HepG2 (cell line): ENCODE data around the gene TMEM165. TPM values are rescaled to one million over a fixed set of nuclear protein-coding genes. Genes with fewer than 3 reads are reported as not detected.
A peak's percentile ranks its signal among the peaks of the same experiment; 100 is the strongest.

Experiments used
- ARNTL ChIP-seq: sonication (generic); formaldehyde crosslinking; IDR thresholded peaks from 2 replicates; pipeline ENCODE4 v1.4.0; 2020; ENCODE audit warnings: mild to moderate bottlenecking, missing genetic modification reagents
- HOXA3 ChIP-seq: sonication (generic); formaldehyde crosslinking; IDR thresholded peaks from 2 replicates; pipeline ENCODE4 v1.5.0; 2020; ENCODE audit warnings: missing genetic modification reagents
- KAT8 ChIP-seq: IDR thresholded peaks from 2 replicates; pipeline ENCODE4 v1.6.1; 2016; ENCODE audit warnings: missing genetic modification reagents, missing compliant biosample characterization
- MED13 ChIP-seq: sonication (generic); formaldehyde crosslinking; IDR thresholded peaks from 2 replicates; pipeline ENCODE4 v1.5.0; 2020; ENCODE audit warnings: missing genetic modification reagents
- MIER3 ChIP-seq: IDR thresholded peaks from 2 replicates; pipeline ENCODE4 v1.6.1; 2016; ENCODE audit warnings: missing compliant biosample characterization, borderline replicate concordance
- NFAT5 ChIP-seq: sonication (generic); formaldehyde crosslinking; IDR thresholded peaks from 2 replicates; pipeline ENCODE4 v1.4.0; 2020; ENCODE audit warnings: missing genetic modification reagents
- RBFOX2 ChIP-seq: fragments of 200-400 bp; formaldehyde crosslinking; IDR thresholded peaks from 2 replicates; pipeline ENCODE4 v1.6.1; 2017; ENCODE audit warnings: low read depth, mild to moderate bottlenecking, low read length
- RNF219 ChIP-seq: sonication (generic); formaldehyde crosslinking; IDR thresholded peaks from 2 replicates; pipeline ENCODE4 v1.5.0; 2020; ENCODE audit warnings: mild to moderate bottlenecking, missing genetic modification reagents
- SRSF4 ChIP-seq: fragments of 200-400 bp; formaldehyde crosslinking; IDR thresholded peaks from one replicate; pipeline ENCODE4 v1.6.1; 2018; ENCODE audit warnings: mild to moderate bottlenecking, low read depth, low read length, moderate library complexity; ENCODE audit not compliant: poor library complexity, severe bottlenecking
- ZFP90 ChIP-seq: sonication (generic); formaldehyde crosslinking; IDR thresholded peaks from 2 replicates; pipeline ENCODE4 v1.8.0; 2022; ENCODE audit warnings: missing genetic modification reagents, mild to moderate bottlenecking, inconsistent platforms, borderline replicate concordance
- ZKSCAN1 ChIP-seq: fragments of 150-350 bp; IDR thresholded peaks from 2 replicates; pipeline ENCODE4 v1.6.1; 2014; ENCODE audit warnings: low read length
- ZNF124 ChIP-seq: sonication (generic); formaldehyde crosslinking; IDR thresholded peaks from 2 replicates; pipeline ENCODE4 v1.4.0; 2020; ENCODE audit warnings: missing genetic modification reagents
- ZNF230 ChIP-seq: sonication (generic); formaldehyde crosslinking; IDR thresholded peaks from 2 replicates; pipeline ENCODE4 v1.4.0; 2020; ENCODE audit warnings: mild to moderate bottlenecking, missing genetic modification reagents
- ZNF512 ChIP-seq: sonication (generic); formaldehyde crosslinking; IDR thresholded peaks from 2 replicates; pipeline ENCODE4 v1.4.0; 2020; ENCODE audit warnings: mild to moderate bottlenecking, missing genetic modification reagents
- ZNF768 ChIP-seq: sonication (generic); formaldehyde crosslinking; IDR thresholded peaks from 2 replicates; pipeline ENCODE4 v1.4.0; 2020; ENCODE audit warnings: missing genetic modification reagents
- ZNF770 ChIP-seq: sonication (generic); formaldehyde crosslinking; IDR thresholded peaks from 2 replicates; pipeline ENCODE4 v1.5.0; 2020; ENCODE audit warnings: mild to moderate bottlenecking, missing genetic modification reagents
- ZNF777 ChIP-seq: sonication (generic); formaldehyde crosslinking; IDR thresholded peaks from 2 replicates; pipeline ENCODE4 v1.4.0; 2020; ENCODE audit warnings: missing genetic modification reagents
- ZNF788 ChIP-seq: sonication (generic); formaldehyde crosslinking; IDR thresholded peaks from 2 replicates; pipeline ENCODE4 v1.5.0; 2020; ENCODE audit warnings: mild to moderate bottlenecking, missing genetic modification reagents, borderline replicate concordance
- polyA plus RNA-seq, 8 experiments: library from polyadenylated mRNA; depleted of rRNA in 3 of 8; stranded (reverse) in 7 of 8; unstranded in 1 of 8; fragments of >200 nt; fragmentation: Illumina TruSeq in 4 of 8; extraction: Trizol in 4 of 8; gene quantifications; 2 replicates each; pipeline versions ENCODE4 v1.2.1 to v1.2.3, GENCODE V29; 2011 to 2016; ENCODE audit warnings: low read depth in 4 of 8, missing spikeins in 1 of 8, mixed read lengths in 1 of 8; ENCODE audit not compliant: insufficient read depth in 1 of 8
- total RNA-seq, 5 experiments: library from RNA; depleted of rRNA; stranded (reverse); fragments of >200 nt; fragmentation: Illumina TruSeq; extraction: Trizol; gene quantifications; 2 replicates each; pipeline ENCODE4 v1.2.3, GENCODE V29; 2016; ENCODE audit warnings: low read depth in 1 of 5

TMEM165 gene
- total and polyA plus RNA-seq, 2 of the 13 experiments (the other 11 are each of a cell fraction or from before 2014, with no cell fraction given), result 54.6 to 103 TPM

- TF ChIP-seq RNF219 (CRISPR knock-in tag) (no peak), RBFOX2 (peak; percentile 94), ZNF770 (CRISPR knock-in tag) (peak; percentile 78), HOXA3 (CRISPR knock-in tag) (peak; percentile 77), ZKSCAN1 (no peak), MIER3 (peak; percentile 15; the same call in 1 of the 2 replicates), ZNF230 (no peak), SRSF4 (no peak), ZNF512 (CRISPR knock-in tag) (no peak), ARNTL (CRISPR knock-in tag) (no peak), KAT8 (CRISPR knock-in tag) (peak; percentile 27; the same call in 1 of the 2 replicates), ZNF777 (CRISPR knock-in tag) (peak; percentile 78; the same call in 1 of the 2 replicates), NFAT5 (CRISPR knock-in tag) (no peak), ZFP90 (no peak; the same call in none of the 2 replicates), ZNF124 (CRISPR knock-in tag) (no peak), ZNF768 (peak; percentile 62; the same call in 1 of the 2 replicates), MED13 (CRISPR knock-in tag) (no peak), ZNF788 (CRISPR knock-in tag) (peak; percentile 69; the same call in 1 of the 2 replicates)
Observed at GRCh38 chr4:55345980-55346850, 49.5 kb upstream of the TMEM165 start, which contains the start of gene SRD5A3 (continued).
